HUES64 (cell line): ENCODE data around the gene MCCC2.

Experiments used
- H3K27ac ChIP-seq: 2 replicates; pipeline ENCODE4 v1.7.0; 2013; ENCODE audit warnings: low read depth, low read length, inconsistent platforms
- H3K27me3 ChIP-seq: 2 replicates; pipeline ENCODE4 v1.6.1; 2013; ENCODE audit warnings: mild to moderate bottlenecking, low read length; ENCODE audit not compliant: insufficient read depth
- H3K36me3 ChIP-seq: 2 replicates; pipeline ENCODE4 v1.6.1; 2013; ENCODE audit warnings: mild to moderate bottlenecking, low read length; ENCODE audit not compliant: insufficient read depth
- H3K4me1 ChIP-seq: 2 replicates; pipeline ENCODE4 v1.6.1; 2013; ENCODE audit warnings: mild to moderate bottlenecking, low read length, moderate library complexity; ENCODE audit not compliant: insufficient read depth
- H3K4me3 ChIP-seq: 2 replicates; pipeline ENCODE4 v1.5.1; 2013; ENCODE audit warnings: mild to moderate bottlenecking, low read length, moderate library complexity
- H3K9ac ChIP-seq: 2 replicates; pipeline ENCODE4 v1.6.1; 2013; ENCODE audit warnings: mild to moderate bottlenecking, low read depth, low read length
- H3K9me3 ChIP-seq: 2 replicates; pipeline ENCODE4 v1.6.1; 2013; ENCODE audit warnings: low read depth, low read length; ENCODE audit not compliant: insufficient read depth
- WGBS: fragments of 150-250, 120-280 bp; methylation state at CpG from one replicate; pipeline ENCODE4 v1.1.7; 2013; ENCODE audit warnings: missing lambda C conversion rate; 5-methylcytosine and 5-hydroxymethylcytosine counted together

Gene MCCC2

GRCh38 chr5:71666321-71666720, 79.2 kb downstream of the MCCC2 start:
- no peaks in the 10 kb centered on the region for H3K9me3 ChIP-seq
- 81% methylated on average over 1 of the region's 2 CpGs for WGBS
- no peaks in the 10 kb centered on the region for H3K36me3 ChIP-seq
- no peak overlapping the region for H3K4me3 ChIP-seq
- no peaks in the 10 kb centered on the region for H3K4me1 ChIP-seq
- no peaks in the 10 kb centered on the region for H3K27me3 ChIP-seq
- H3K9ac ChIP-seq, result no peak overlapping the region
- H3K27ac ChIP-seq, result no peak overlapping the region

GRCh38 chr5:71677977-71678376, 90.8 kb downstream of the MCCC2 start:
- H3K9me3 ChIP-seq, result no peaks in the 10 kb centered on the region
- no peaks in the 10 kb centered on the region for H3K27me3 ChIP-seq
- no CpG with 5 or more reads among the region's 1 CpG for whole genome bisulfite sequencing
- H3K27ac ChIP-seq, result no peak overlapping the region
- H3K9ac ChIP-seq, result no peak overlapping the region
- H3K4me3 ChIP-seq, result no peak overlapping the region
- no peaks in the 10 kb centered on the region for H3K36me3 ChIP-seq
- no peaks in the 10 kb centered on the region for H3K4me1 ChIP-seq

- Histone ChIP-seq H3K27me3 (no peaks in the 10 kb centered on the region), H3K36me3 (no peaks in the 10 kb centered on the region), H3K4me1 (no peaks in the 10 kb centered on the region), H3K4me3 (no peak overlapping the region), H3K9ac (no peak overlapping the region), H3K27ac (no peak overlapping the region), H3K9me3 (no peaks in the 10 kb centered on the region)
- WGBS, result 90% methylated on average over 3 of the region's 5 CpGs
Observed at GRCh38 chr5:71679714-71680113, 92.6 kb downstream of the MCCC2 start.

- 96% methylated on average over 2 of the region's 2 CpGs for WGBS
- no peak overlapping the region for H3K27ac ChIP-seq
- no peak overlapping the region for H3K9ac ChIP-seq
- no peak overlapping the region for H3K4me3 ChIP-seq
- no peaks in the 10 kb centered on the region for H3K27me3 ChIP-seq
- H3K9me3 ChIP-seq, result no peaks in the 10 kb centered on the region
- no peaks in the 10 kb centered on the region for H3K4me1 ChIP-seq
- no peaks in the 10 kb centered on the region for H3K36me3 ChIP-seq
Observed at GRCh38 chr5:71680510-71680909, 93.4 kb downstream of the MCCC2 start.

GRCh38 chr5:71681296-71681695, 94.2 kb downstream of the MCCC2 start:
- no peaks in the 10 kb centered on the region for H3K27me3 ChIP-seq
- WGBS, result 87% methylated on average over 3 of the region's 3 CpGs

GRCh38 chr5:71684309-71684708, 97.2 kb downstream of the MCCC2 start:
- no peak overlapping the region for H3K9ac ChIP-seq
- no peaks in the 10 kb centered on the region for H3K36me3 ChIP-seq
- no peaks in the 10 kb centered on the region for H3K4me1 ChIP-seq
- H3K27ac ChIP-seq, result no peak overlapping the region
- no peaks in the 10 kb centered on the region for H3K9me3 ChIP-seq
- WGBS, result 97% methylated on average over 2 of the region's 2 CpGs
- no peak overlapping the region for H3K4me3 ChIP-seq
- H3K27me3 ChIP-seq, result no peaks in the 10 kb centered on the region

More at GRCh38 chr5:71681296-71681695, 94.2 kb downstream of the MCCC2 start:
- no peak overlapping the region for H3K9ac ChIP-seq
- H3K9me3 ChIP-seq, result no peaks in the 10 kb centered on the region
- no peaks in the 10 kb centered on the region for H3K36me3 ChIP-seq
- H3K4me1 ChIP-seq, result no peaks in the 10 kb centered on the region
- H3K27ac ChIP-seq, result no peak overlapping the region
- no peak overlapping the region for H3K4me3 ChIP-seq

- no peaks in the 10 kb centered on the region for H3K36me3 ChIP-seq
- no peaks in the 10 kb centered on the region for H3K27me3 ChIP-seq
- peaks cover 15% of the 10 kb centered on the region for H3K4me1 ChIP-seq
- H3K9me3 ChIP-seq, result no peaks in the 10 kb centered on the region
- no peak overlapping the region for H3K4me3 ChIP-seq
- no peak overlapping the region for H3K9ac ChIP-seq
- no peak overlapping the region for H3K27ac ChIP-seq
- 34% methylated on average over 7 of the region's 7 CpGs for WGBS
Observed at GRCh38 chr5:71693828-71694427, 106.8 kb downstream of the MCCC2 start.

- Histone ChIP-seq H3K9ac (no peak overlapping the region), H3K9me3 (no peaks in the 10 kb centered on the region), H3K36me3 (no peaks in the 10 kb centered on the region), H3K27ac (no peak overlapping the region), H3K4me1 (peaks cover 15% of the 10 kb centered on the region), H3K27me3 (no peaks in the 10 kb centered on the region), H3K4me3 (no peak overlapping the region)
- 93% methylated on average over 8 of the region's 8 CpGs for WGBS
Observed at GRCh38 chr5:71695071-71695470, 107.9 kb downstream of the MCCC2 start.

- H3K27me3 ChIP-seq, result no peaks in the 10 kb centered on the region
- no peaks in the 10 kb centered on the region for H3K9me3 ChIP-seq
- no peak overlapping the region for H3K9ac ChIP-seq
- no peaks in the 10 kb centered on the region for H3K36me3 ChIP-seq
- H3K27ac ChIP-seq, result no peak overlapping the region
- no peak overlapping the region for H3K4me3 ChIP-seq
- peaks cover 15% of the 10 kb centered on the region for H3K4me1 ChIP-seq
Observed at GRCh38 chr5:71695595-71695994, 108.5 kb downstream of the MCCC2 start.

- WGBS, result 88% methylated on average over 14 of the region's 14 CpGs
- H3K36me3 ChIP-seq, result no peaks in the 10 kb centered on the region
- H3K9ac ChIP-seq, result no peak overlapping the region
- peaks cover 15% of the 10 kb centered on the region for H3K4me1 ChIP-seq
- no peaks in the 10 kb centered on the region for H3K27me3 ChIP-seq
- H3K9me3 ChIP-seq, result no peaks in the 10 kb centered on the region
- H3K27ac ChIP-seq, result no peak overlapping the region
- H3K4me3 ChIP-seq, result no peak overlapping the region
Observed at GRCh38 chr5:71697967-71698366, 110.8 kb downstream of the MCCC2 start.

GRCh38 chr5:71699233-71699632, 112.1 kb downstream of the MCCC2 start:
- peaks cover 11% of the 10 kb centered on the region for H3K4me1 ChIP-seq
- no peaks in the 10 kb centered on the region for H3K27me3 ChIP-seq
- no peak overlapping the region for H3K4me3 ChIP-seq
- no peaks in the 10 kb centered on the region for H3K9me3 ChIP-seq
- H3K27ac ChIP-seq, result no peak overlapping the region
- H3K36me3 ChIP-seq, result no peaks in the 10 kb centered on the region
- H3K9ac ChIP-seq, result no peak overlapping the region
- WGBS, result 93% methylated on average over 2 of the region's 2 CpGs

- WGBS, result no CpG with 5 or more reads among the region's 2 CpGs
- no peaks in the 10 kb centered on the region for H3K36me3 ChIP-seq
- H3K9ac ChIP-seq, result no peak overlapping the region
- no peak overlapping the region for H3K27ac ChIP-seq
- no peak overlapping the region for H3K4me3 ChIP-seq
- H3K4me1 ChIP-seq, result peaks cover 6% of the 10 kb centered on the region; the same call in 1 of the 2 replicates
- H3K9me3 ChIP-seq, result no peaks in the 10 kb centered on the region
- no peaks in the 10 kb centered on the region for H3K27me3 ChIP-seq
Observed at GRCh38 chr5:71699751-71700150, 112.6 kb downstream of the MCCC2 start.
